Posterior cingulate gyrus (tissue), 11 donors: Measurements from ENCODE around the gene PBXIP1.

Source experiments
- DNase-seq, 10 donors: peaks; one replicate each; pipeline versions ENCODE4 v3.0.0 to v3.0.0-alpha.2; 2020 to 2021; ENCODE audit warnings: mixed read lengths in 3 of 10
- intact Hi-C: fragments of 100-400 bp; cut with DNase I; formaldehyde crosslinking; loops from one replicate; pipeline ENCODE4 v1.15.1; 2023

PBXIP1 gene

DNA sequence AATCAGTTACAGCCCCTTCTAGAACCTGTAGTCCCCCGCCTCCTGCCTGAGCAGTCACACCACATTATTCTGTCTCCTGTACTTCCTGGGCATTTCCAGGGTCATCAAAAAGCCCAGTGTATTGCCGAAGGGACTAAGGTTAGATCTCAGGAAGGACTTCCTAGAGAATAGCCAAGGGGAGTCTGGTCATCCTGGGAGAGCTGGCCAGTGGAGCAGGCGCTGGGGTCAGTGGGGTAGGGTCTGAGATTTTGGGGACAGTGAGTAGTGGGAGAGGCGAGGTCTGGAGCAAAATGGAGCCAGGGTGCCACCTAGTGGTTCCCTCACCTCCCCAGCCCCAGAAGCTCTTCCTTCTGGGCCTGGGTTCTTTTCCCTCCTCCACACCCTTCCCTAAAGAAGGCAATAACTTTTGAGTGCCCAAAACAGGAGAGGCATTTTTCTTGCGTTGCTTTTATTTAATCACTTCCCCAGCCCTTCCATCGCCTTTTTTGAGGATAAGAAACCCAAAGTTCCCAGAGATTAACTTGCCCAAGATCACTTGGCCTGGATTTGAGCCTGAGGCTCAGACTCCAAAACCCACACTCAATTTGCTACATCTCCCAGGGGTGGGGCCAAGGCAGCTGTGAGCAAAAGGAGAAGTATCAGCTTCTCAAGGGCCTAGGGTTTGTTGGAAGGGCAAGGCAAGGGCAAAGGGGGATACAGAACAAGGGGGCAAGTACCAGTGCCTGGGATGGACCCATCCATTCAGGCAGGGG lies 12.1 kb downstream of the PBXIP1 start:
- DNase-seq = peak in 4 of 10 donors; percentile 24 to 41 (median 38)
- intact Hi-C loops = no loop called here

DNA sequence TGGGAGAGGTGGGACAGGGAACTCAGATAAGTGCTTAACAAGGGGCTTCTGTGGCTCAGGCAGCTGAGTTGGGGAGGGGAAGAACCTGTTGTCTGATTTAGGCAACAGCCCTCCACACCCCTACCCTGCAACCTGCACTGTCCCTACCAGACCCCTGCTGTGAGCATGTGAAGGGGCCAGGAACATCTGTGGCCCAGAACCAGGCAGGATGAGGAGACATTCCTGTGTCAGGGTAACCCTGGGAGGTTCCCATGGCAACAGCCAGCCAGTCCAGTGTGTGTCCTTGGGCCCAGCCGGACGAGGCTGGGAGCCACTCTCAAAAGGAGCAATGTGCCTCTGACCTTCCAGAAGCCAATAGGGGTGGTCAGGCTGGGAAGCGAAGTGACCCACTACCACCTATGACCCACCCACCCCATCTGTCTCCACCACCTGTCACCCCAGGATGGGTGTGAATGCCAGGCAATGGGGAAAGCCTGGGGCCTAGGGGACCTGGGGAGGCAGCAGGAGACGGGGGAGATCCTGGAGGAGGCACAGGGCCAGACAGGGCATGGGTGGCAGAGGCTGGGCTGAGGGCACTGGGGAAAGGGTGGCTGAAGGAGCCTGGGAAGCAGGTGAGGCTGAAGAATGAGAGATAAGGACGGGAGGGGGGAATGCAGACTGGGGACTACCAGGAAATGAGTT lies 14.4 kb downstream of the PBXIP1 start:
- intact Hi-C loops = no loop called here
- peak in 2 of 10 donors; percentile 53 to 87 for DNase-seq

DNA sequence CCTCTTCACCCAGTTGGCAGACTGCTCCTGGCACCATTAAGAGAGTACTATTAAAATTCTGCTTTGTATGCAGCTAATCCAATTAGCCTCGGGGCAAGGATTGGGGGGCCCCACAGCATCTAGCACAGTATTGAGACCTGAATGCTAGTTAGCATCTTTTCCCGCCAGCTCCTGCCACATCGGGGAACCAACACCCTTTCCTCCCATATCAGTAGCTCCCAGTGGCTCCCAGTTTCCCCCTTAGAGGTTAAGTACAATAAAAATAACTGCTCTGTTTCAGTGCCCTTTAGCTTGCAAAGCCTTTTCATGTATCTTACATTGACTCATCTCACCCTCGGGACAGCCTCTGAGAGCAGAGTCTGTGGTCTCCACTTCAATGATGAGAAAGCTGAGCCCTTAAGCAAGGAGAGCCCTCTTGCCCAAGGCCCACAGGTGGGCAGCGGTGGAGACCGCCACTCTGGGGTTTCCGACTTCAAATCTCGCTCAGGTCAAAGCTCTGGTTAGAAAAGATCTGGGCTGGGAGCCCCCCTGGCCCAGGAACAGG lies 15.2 kb downstream of the PBXIP1 start:
- intact Hi-C loops = no loop called here
- peak in 1 of 10 donors; percentile 69 for DNase-seq

DNA sequence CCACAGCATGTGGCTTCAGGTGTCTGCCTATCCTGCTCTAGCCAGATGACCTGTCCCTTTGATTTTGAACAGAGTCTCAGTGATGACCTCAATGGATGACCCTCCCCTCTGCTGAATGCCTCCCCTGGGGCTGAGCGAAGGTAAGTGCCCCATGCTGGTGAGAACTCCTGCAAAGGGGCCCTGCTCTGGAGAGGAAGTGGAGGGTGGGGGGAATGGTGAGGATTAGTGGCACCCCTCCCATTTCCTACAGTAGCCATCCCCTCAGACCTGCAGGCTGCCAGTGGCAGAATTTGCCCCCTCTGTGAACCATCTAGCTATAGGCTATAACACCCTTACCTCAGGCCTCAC lies 15.7 kb downstream of the PBXIP1 start:
- peak in 1 of 10 donors; percentile 50 for DNase-seq
- intact Hi-C loops = no loop called here

DNA sequence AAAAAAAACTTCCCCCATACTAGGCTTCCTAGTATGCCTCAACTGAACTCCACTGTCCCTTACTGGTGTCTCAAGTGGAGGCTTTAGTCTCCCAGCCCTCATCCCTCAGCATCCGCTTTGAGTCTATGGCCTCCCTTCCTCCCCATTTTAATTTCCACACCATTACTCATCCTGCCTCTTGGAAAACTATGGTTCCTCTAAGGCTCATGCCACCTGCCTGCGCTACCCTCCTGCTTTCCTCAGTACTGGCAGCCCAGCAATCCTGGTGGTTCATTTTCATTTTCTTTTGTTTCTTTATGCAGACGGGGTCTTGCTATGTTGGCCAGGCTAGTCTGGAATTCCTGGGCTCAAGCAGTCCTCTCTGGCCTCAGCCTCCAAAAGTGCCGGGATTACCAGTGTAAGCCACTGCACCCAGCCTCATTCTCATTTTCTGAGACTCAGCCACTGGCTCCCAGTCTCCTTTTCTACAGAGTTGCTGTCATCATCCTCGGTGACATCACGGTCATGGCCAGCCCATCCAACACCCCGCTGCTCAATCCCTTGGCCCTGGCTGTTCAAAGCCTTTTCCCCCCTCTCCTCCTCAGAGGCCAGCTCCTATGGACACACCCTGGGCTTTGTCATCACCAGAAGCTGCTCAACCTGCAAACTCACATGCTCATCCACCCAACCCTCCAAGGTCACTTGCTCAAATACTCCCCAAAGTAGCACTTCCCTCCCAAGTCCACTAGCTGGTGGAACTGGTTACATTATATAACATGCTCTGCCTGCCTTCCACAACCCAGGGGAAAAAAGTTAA lies 17.1 kb downstream of the PBXIP1 start:
- intact Hi-C loops = no loop called here
- peak in 1 of 10 donors; percentile 30 for DNase-seq

DNA sequence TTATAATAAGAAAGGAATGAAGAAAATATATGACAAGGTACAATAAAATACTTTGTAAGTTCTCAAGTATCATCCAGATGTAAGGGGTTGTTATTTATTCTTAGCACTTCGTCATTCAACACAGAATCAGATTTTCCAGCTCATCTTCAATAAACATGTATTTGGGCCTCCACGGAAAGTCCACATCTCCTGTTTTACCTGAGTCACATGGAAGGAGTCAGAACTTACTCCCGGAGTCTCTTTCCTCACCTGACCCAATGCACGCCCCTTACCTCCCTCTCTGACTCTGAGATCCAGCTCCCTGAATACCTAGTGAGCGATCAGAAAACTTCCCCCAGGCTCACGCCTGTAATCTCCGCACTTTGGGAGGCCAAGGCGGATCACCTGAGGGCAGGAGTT lies 17.9 kb downstream of the PBXIP1 start:
- peak in 1 of 10 donors; percentile 42 for DNase-seq
- intact Hi-C loops = loop anchor here (2.0 kb wide), 1 partner anchor 379 kb away; the partner anchor contains the start of gene UBE2Q1

DNA sequence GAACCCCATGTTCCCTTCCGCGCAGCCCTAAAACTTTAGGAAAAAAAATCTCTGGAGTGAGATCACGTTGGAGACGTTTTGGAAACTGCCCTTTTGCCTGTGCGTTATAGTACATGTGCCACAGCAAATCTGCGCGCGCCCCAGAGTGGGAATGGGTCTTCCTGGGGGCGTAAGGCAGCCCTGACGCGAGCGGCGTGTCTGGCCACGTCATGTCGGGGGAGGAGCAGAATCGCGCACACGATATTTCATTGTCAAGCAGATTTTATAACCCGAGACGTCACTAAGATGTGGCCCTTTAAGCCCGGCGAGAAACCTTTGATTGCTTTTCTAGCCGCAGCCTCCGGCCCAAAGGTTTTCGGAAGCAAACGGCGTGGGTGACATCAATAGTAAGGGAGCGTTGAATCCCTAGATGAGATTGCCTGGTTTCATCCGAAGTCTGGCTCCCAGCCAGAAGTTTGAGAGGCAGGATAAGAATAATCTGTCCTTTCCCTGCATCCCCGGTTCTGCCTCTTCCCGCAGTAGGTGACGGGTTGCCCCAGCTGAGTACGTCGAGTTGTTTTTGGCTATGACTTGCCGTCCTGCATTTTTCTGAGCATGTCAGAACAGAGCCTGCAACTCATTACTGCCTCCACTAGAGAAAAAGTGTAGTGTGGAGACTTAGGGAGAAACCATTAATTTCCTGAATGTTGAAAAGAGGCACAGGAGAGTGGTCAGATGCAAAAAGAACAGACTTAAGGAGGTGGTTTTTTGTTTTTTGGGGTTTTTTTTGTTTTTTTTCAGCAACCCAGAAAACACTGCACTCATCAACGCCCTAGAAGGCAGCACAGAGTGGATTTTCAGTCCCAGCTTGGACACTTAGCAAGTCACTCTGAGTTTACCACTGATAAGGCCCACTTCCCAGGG lies 18.6 kb downstream of the PBXIP1 start:
- peak; percentile 83 to 99 (median 88) for DNase-seq
- intact Hi-C loops = loop anchor here (2.0 kb wide), 1 partner anchor 379 kb away; the partner anchor contains the start of gene UBE2Q1

DNA sequence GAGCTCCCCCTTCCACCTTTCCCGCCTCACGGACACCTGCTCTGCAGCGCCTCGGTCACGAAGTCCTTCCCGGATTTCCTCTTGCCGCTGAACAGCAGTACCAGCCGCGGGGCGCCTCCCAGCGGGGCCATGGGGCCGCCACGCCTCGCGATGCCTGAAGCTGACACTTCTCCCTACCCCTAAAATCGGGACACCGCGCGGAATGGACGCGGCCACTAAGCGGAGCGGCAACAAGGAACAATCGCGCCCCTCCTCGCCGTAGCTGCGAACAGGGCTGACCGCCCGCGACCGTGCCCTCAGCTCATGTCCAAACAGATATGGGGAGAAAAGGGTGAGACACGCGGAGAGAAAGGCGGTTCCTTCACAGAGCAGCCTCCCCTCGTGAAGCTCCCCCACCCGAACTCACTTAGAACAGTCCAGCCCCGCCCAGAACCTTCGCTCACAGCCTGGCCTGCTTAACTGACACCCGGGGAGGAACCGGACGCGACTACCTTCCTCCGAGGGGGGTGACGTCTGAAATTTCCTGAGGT lies 19.3 kb downstream of the PBXIP1 start, which contains the start of gene PMVK:
TSS of gene PMVK (minus strand) at position 165 of the 530 bp plus-strand sequence. CDS start at position 131, 34 bp downstream.
- intact Hi-C loops = loop anchor here (2.0 kb wide), 1 partner anchor 378 kb away; the partner anchor contains the start of gene UBE2Q1
- peak; percentile 93 to 99 (median 97) for DNase-seq

DNA sequence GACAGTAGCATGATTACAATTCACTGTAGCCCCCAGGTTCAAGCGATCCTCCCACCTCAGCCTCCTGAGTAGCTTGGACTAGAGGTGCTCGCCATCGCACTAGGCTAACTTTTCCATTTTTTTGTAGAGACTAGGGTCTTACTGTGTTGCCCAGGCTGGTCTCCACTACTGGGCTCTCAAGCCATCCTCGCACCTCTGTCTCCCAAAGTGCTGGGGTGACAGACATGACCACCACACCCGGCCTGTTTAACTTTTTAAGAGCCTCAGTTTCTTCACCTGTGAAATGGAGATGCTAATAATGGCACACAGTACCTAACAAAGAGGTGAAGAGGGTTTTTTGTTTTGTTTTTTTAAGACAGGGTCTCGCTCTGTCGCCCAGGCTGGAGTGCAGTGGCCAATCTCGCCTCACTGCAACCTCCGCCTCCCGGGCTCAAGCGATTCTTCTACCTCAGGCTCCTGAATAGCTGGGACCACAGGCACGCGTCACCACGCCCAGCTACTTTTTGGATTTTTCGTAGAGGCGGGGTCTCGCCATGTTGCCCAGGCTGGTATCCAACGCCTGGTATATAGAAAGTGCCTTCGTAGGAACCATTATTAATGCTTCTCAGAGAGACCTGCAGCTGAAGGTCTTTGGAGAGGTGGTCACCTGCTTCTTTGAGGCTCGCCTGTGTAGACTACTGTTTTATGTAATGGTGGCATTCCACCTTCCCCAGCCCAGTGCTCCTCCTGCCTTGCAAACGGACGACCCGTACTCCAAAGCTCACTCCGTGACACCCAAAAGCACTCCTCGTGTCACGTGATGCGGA lies 19.9 kb downstream of the PBXIP1 start:
- intact Hi-C loops = loop anchor here (2.0 kb wide), 1 partner anchor 377 kb away; the partner anchor contains the start of gene UBE2Q1

DNA sequence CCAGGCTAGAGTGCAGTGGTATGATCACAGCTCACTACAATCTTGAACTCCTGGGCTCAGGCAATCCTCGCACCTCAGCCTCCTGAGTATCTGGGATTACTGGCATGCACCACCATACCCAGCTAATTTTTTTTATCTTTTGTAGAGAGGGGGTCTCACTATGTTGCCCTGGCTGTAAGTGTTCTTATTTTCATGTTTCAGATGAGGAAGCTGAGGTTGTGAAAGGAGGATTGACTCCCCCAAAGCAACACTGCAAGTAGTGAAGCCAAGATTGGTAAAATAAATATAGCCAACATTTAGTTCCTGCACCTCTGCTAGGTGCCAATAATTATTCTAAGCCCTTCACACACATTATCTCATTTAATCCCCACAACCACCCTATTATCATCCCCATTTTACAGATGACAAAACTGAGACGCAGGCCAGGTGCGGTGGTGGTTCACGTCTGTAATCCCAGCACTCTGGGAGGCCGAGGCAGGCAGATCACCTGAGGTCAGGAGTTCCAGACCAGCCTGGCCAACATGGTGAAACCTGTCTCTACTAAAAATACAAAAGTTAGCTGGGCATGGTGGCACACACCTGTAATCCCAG lies 21.4 kb downstream of the PBXIP1 start:
- intact Hi-C loops = no loop called here
- DNase-seq = peak in 1 of 10 donors; percentile 27

More for the DNA sequence above, 19.9 kb downstream of the PBXIP1 start:
- DNase-seq = peak in 1 of 10 donors; percentile 77

DNA sequence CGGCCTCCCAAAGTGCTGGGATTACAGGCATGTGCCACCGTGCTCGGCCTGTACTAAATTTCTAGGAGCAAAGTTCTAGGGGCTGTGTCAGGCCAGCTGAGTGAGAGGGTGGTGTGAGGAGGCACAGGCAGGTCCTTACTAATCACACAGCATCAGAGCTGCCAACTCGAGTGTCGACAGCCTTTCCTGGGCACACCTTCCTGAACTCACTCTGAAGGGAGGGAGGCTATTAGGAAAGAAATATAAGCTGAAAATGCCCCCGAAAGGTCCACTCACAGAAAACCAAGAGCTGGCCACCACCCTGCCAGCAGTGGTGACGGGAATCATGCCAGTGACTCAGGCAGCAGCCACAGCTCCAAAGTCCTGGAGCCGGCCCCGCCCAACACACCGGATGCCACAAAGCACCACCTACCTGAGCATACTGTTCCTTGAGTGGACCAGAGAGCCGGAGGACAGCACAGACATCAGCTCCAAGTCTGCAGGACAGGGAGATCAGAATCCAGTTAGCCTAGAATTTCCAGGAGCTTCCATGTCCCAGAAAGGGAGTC lies 23.9 kb downstream of the PBXIP1 start:
- intact Hi-C loops = no loop called here
- peak in 1 of 10 donors; percentile 53 for DNase-seq

DNA sequence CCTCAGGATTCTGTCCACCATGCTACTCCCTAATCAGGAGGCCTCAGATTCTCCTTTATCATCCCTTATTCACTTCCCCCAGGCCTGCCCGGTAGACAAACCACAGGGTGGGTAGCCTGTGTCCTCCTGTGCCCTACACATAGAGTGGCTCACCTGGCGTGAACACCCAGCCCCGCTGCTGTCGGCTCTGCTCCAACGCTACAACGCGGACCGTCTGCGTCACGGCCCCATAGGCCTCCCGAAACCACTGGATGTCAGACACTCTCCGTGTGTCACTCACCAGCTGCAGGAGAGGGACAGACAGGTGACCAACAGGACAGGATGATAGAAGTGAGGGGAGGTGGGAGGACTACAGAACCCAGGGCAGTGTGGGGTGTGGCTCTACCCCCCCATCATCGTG lies 29.7 kb downstream of the PBXIP1 start:
- intact Hi-C loops = no loop called here
- DNase-seq = peak in 1 of 10 donors; percentile 55

DNA sequence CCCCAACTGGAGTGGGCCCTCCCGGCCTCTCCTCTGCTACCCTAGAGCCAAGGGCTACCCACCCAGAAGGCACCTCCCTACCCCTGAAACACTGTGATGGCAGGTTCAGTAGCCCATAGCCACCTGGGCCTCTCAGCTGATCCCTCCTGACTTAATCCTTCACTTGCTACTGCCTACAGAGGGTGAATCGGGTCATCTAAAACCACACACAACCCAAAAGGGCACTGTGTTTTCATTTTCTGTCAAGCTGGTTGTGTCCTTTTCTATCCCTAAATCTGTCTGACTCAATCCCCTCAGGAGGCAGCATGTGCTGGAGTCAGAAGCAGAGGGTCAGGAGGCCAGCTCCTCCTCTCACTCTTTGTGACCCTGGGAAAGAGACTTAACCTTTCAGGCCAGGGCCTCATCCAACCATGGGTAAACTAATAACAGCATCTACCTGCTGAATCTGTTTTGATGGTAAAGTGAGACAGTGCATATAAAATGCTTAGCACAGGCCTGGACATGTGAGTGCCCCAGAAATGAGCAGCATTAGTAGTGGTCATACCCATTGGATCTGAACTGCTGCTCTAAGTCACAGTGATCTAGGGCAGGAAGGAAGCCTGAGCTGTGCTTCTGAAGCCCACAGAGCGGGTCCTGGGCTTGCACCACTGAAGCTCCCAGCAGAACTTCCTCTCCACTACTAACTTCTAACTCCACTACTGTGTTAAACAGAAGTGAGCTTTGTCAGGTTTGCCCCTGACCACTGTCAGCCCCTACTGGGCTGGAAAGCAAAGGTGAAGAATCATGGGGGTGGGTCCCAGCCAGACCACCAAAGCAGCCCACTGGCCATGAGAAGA lies 30.3 kb downstream of the PBXIP1 start:
- peak in 1 of 10 donors; percentile 52 for DNase-seq
- intact Hi-C loops = no loop called here

DNA sequence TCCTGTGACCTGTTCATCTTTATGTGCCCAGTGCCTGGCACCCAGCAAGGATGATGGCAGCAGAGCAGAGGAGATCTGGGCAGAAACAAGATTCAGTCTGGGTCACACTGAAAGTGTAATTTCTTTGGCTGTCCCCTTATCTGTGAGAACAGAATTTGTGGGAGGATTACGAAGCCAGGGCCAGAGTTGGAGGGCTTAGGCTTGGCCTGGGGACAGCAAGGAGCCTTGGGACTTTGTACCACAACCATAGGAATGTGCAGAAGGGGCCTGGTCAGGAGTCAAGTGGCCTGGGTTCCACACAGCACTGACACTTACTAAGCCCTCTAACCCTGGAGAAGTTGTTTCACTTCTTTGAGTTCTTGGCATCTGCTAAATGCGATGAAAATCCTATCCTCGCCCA lies 32.2 kb downstream of the PBXIP1 start:
- DNase-seq = peak in 1 of 10 donors; percentile 22
- intact Hi-C loops = no loop called here

DNA sequence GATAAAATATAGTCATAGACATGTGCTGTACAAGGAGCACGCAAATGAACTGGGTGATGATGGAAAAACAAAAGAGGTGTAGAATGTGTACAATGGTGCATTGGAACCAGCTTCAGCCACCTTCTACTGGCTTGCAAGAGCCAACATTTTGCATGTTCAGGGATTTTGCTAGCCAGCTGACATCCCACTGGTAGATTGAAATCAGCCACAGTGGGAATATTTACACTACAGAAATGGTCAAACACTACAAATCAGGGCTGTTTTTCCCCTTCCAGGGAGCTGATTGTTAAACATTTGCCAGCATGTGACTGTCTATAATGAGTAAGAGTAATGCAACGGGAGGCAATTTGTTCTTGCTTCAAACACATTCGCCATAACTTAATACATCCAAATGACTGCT lies 42.6 kb downstream of the PBXIP1 start:
- no peak for DNase-seq
- intact Hi-C loops = no loop called here

DNA sequence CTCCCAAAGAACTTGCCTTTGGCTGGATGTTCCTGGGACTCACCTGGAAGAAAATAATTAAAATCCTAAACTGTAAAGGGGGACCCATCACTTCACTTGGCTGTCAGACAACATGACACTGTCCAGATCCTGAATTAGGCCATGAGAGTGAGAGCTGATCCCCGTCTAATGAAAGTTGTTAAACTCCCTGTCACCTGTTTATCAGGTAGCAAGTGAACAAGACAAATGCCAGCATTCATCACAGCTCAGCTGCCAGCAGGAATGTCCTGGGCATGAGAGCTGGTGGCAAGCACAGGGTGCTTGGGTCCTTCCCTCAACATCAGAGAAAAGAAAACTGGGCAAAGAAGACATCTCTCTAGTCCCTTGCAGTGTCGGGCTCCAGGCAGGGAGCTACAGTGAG lies 43.1 kb downstream of the PBXIP1 start:
- intact Hi-C loops = no loop called here
- no peak for DNase-seq
